ENCODE measurements around the gene MLLT10. TPM values are rescaled to one million over a fixed set of nuclear protein-coding genes. Genes with fewer than 3 reads are reported as not detected.

The MLLT10 gene
- total RNA-seq, 6 experiments from 2014 or later = 15.8 to 49.4 (median 20.1) TPM

GRCh38 chr10:21593986-21594385, 60.0 kb downstream of the MLLT10 start:
- H3K4me3 ChIP-seq = no peak overlapping the region
- WGBS (ENCODE audit: insufficient coverage, low coverage, low lambda C conversion rate, missing lambda C conversion rate) = 94% methylated on average over 5 of the region's 5 CpGs
- DNase-seq (no peak), ATAC-seq (no peak)
- no peak overlapping the region for H3K27ac ChIP-seq
- intact Hi-C loops (cut with DNase I) = no loop called here
- no peaks in the 10 kb centered on the region for H3K27me3 ChIP-seq
- H3K36me3 ChIP-seq = no peaks in the 10 kb centered on the region
- no peaks in the 10 kb centered on the region for H3K9me3 ChIP-seq
- TF ChIP-seq CTCF (IDR thresholded peaks at IDR 0.05) = no peak
- no peak for TF ChIP-seq POLR2A (IDR thresholded peaks at IDR 0.05)
- H3K4me1 ChIP-seq = no peaks in the 10 kb centered on the region

DNA sequence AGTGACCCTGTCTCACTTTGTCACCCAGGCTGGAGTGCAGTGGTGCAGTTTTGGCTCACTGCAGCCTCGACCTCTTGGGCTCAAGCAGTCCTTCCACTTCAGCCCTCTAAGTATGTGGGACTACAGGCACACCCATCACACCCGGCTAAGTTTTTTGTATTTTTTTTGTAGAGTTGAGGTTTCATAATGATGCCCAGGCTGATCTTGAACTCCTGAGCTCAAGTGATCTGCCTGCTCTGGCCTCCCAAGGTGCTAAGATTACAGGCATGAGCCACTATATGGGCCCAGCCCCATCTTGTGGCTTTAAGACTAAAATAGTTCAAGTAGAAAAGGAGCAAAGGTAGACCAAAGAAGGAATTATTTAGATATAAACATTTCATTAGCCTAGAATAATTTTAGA, 65.5 kb downstream of the MLLT10 start:
- Histone ChIP-seq H3K9me3 (no peaks in the 10 kb centered on the region), H3K4me3 (no peak overlapping the region), H3K36me3 (no peaks in the 10 kb centered on the region), H3K27me3 (no peaks in the 10 kb centered on the region), H3K4me1 (peaks cover 0 to 6% (median 0%) of the 10 kb centered on the region in 4 donors), H3K27ac (no peak overlapping the region)
- DNase-seq (no peak), ATAC-seq (peak in 2 of 4 donors; percentile 23 to 38)
- WGBS (ENCODE audit: insufficient coverage, low coverage, low lambda C conversion rate, missing lambda C conversion rate) = 58% methylated on average over 2 of the region's 2 CpGs
- intact Hi-C loops (cut with DNase I) = no loop called here
- no peak for TF ChIP-seq CTCF (IDR thresholded peaks at IDR 0.05)
- TF ChIP-seq POLR2A (IDR thresholded peaks at IDR 0.05) = no peak

DNA sequence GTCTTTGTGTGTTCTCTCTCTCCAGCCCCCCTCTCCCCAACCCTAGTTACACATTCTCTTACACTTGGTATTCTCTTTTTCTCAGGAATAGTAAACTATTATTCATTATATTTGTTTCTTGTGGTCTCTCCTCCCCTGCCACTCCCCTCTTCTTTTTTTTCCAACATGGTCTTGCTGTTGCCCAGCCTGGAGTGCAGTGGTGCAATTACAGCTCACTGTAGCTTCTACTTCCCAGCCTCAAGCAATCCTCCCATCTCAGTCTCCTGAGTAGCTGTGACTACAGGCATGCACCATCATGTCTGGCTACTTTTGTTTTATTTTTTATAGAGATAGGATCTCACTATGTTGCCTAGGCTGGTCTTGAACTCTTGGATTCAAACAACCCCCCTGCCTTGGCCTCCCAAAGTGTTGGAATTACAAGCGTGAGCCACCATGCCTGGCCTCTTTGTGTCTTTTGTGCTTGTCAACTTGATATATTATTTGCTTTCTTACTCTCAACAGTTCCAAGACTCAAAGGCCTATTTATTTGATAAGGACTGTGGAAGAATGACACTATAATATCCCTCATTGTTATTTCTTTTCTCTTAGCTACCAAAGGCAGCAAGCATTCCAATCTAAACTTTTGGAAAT, 66.9 kb downstream of the MLLT10 start:
- Histone ChIP-seq H3K27me3 (no peaks in the 10 kb centered on the region), H3K4me3 (no peak overlapping the region), H3K9me3 (no peaks in the 10 kb centered on the region), H3K27ac (no peak overlapping the region), H3K36me3 (no peaks in the 10 kb centered on the region), H3K4me1 (peaks cover 0 to 6% (median 0%) of the 10 kb centered on the region in 4 donors)
- WGBS (ENCODE audit: insufficient coverage, low coverage, low lambda C conversion rate, missing lambda C conversion rate) = 100% methylated on average over 1 of the region's 1 CpG
- DNase-seq (no peak), ATAC-seq (no peak)
- intact Hi-C loops (cut with DNase I) = no loop called here
- TF ChIP-seq POLR2A (IDR thresholded peaks at IDR 0.05) (no peak), CTCF (IDR thresholded peaks at IDR 0.05) (no peak)

DNA sequence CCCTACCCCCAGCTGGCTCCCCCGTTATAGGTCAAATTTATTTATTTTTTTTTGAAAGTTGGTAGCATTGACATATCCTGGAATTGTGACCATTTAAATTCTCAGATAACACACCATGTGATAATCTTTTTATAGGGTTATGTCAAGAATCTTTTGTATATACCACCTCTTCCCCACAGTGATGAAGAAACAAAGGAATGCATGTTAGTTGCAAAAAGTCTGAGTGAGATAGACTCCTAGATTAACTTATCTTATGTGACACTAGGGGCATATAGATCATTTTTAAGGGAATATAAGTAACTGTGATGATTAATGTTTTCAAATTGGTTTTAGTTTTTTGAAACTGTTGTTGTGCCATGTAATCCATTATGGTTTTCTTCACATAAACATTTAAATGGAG, 68.3 kb downstream of the MLLT10 start:
- TF ChIP-seq CTCF (IDR thresholded peaks at IDR 0.05) (no peak), POLR2A (IDR thresholded peaks at IDR 0.05) (no peak)
- Histone ChIP-seq H3K27me3 (no peaks in the 10 kb centered on the region), H3K27ac (no peak overlapping the region), H3K4me1 (peaks cover 0 to 6% (median 0%) of the 10 kb centered on the region in 4 donors), H3K4me3 (no peak overlapping the region), H3K36me3 (peaks cover 0 to 11% (median 0%) of the 10 kb centered on the region in 4 donors), H3K9me3 (no peaks in the 10 kb centered on the region)
- DNase-seq (no peak), ATAC-seq (no peak)
- WGBS (ENCODE audit: insufficient coverage, low coverage, low lambda C conversion rate, missing lambda C conversion rate) = 69% methylated on average over 1 of the region's 1 CpG
- intact Hi-C loops (cut with DNase I) = no loop called here

Data from right lobe of liver (tissue), 6 donors.